Loucy (cell line): ENCODE results near the gene EPG5.
"Not testable (repeated sequence)": the region's sequence is repeated elsewhere in the genome, so short reads cannot be mapped to it uniquely, and the experiment has no call there.

ENCODE experiments used
- H2AFZ ChIP-seq: fragments of 200-600 bp; sonication (generic); 2 replicates; pipeline ENCODE4 v1.6.0; 2016; ENCODE audit warnings: antibody characterized with exemption, mild to moderate bottlenecking, low read length, moderate library complexity
- H3F3A ChIP-seq: fragments of 200-600 bp; 2 replicates; pipeline ENCODE4 v1.6.0; 2016; ENCODE audit warnings: antibody characterized with exemption, low read depth, mild to moderate bottlenecking
- H3K27me3 ChIP-seq: fragments of 200-600 bp; sonication (generic); 2 replicates; pipeline ENCODE4 v1.6.1; 2014; ENCODE audit warnings: low read length, mild to moderate bottlenecking; ENCODE audit not compliant: insufficient read depth, poor library complexity, severe bottlenecking
- H3K36me3 ChIP-seq: fragments of 200-600 bp; sonication (generic); 2 replicates; pipeline ENCODE4 v1.6.1; 2016; ENCODE audit warnings: low read length; ENCODE audit not compliant: insufficient read depth
- H3K4me1 ChIP-seq: fragments of 200-600 bp; sonication (generic); 2 replicates; pipeline ENCODE4 v1.5.1; 2014; ENCODE audit warnings: low read length, mild to moderate bottlenecking; ENCODE audit not compliant: insufficient read depth, poor library complexity, severe bottlenecking
- H3K4me2 ChIP-seq: fragments of 200-600 bp; sonication (generic); 2 replicates; pipeline ENCODE4 v1.6.0; 2014; ENCODE audit warnings: antibody characterized with exemption, low read length, low read depth, mild to moderate bottlenecking; ENCODE audit not compliant: poor library complexity, severe bottlenecking
- H3K4me3 ChIP-seq: fragments of 200-600 bp; sonication (generic); 2 replicates; pipeline ENCODE4 v1.5.1; 2014; ENCODE audit warnings: low read length, mild to moderate bottlenecking, mixed read lengths; ENCODE audit not compliant: poor library complexity, severe bottlenecking
- H3K79me2 ChIP-seq: fragments of 200-600 bp; sonication (generic); 2 replicates; pipeline ENCODE4 v1.6.1; 2014; ENCODE audit warnings: low read length; ENCODE audit not compliant: insufficient read depth
- H3K9ac ChIP-seq: fragments of 200-600 bp; sonication (generic); 2 replicates; pipeline ENCODE4 v1.6.0; 2014; ENCODE audit warnings: mild to moderate bottlenecking, low read depth, low read length, moderate library complexity; ENCODE audit not compliant: poor library complexity, severe bottlenecking
- H3K9me2 ChIP-seq: fragments of 200-600 bp; sonication (generic); replicated peaks from 2 replicates; pipeline ENCODE4 v1.6.1; 2016; ENCODE audit warnings: low read depth, low read length, mixed read lengths
- H3K9me3 ChIP-seq: fragments of 200-600 bp; sonication (generic); 2 replicates; pipeline ENCODE4 v1.6.1; 2014; ENCODE audit warnings: mild to moderate bottlenecking, antibody characterized with exemption, low read length, low read depth; ENCODE audit not compliant: insufficient read depth
- H4K20me1 ChIP-seq: fragments of 200-600 bp; sonication (generic); 2 replicates; pipeline ENCODE4 v1.6.0; 2014; ENCODE audit warnings: antibody characterized with exemption, low read length, mild to moderate bottlenecking; ENCODE audit not compliant: insufficient read depth, poor library complexity, severe bottlenecking
- EZH2phosphoT487 ChIP-seq: fragments of 200-600 bp; IDR thresholded peaks from 2 replicates; pipeline ENCODE4 v1.6.1; 2018; ENCODE audit warnings: antibody characterized with exemption, mild to moderate bottlenecking, moderate library complexity, borderline replicate concordance
- TF ChIP-seq, protein P1 (sequence below): fragments of 200-600 bp; sonication (generic); conservative IDR thresholded peaks from 2 replicates; pipeline ENCODE4 v1.5.1; 2014; ENCODE audit warnings: mild to moderate bottlenecking, antibody characterized with exemption, low read length

The EPG5 gene

DNA sequence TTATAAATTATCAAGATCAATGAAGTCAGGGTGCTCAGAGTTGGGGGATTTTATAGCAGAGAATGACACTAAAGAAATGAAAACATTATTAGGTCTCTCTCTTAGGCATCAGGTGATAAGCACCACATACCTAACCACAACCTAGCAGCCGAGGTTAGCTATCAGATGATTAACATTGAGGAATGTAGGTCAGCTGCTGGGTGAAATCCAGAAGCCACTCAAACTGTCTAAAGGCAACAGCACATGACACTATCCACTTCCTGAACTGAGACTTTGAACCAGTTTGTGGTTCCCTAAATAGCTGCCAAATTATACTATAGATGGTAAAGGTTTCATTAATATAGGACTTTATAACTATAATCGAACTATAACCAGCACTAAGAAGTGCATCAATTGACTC lies 4.7 kb downstream of the EPG5 start:
- Histone ChIP-seq H3F3A (peaks cover 13% of the 10 kb centered on the region), H3K27me3 (no peaks in the 10 kb centered on the region), H3K9ac (peak overlapping the region; percentile 64), H3K4me2 (peak overlapping the region; percentile 88), H2AFZ (no peak overlapping the region), H3K4me1 (peaks cover 69% of the 10 kb centered on the region), H3K9me3 (no peaks in the 10 kb centered on the region), H4K20me1 (peaks cover 11% of the 10 kb centered on the region), H3K4me3 (peak overlapping the region; percentile 61), H3K9me2 (no peaks in the 10 kb centered on the region), H3K36me3 (no peaks in the 10 kb centered on the region), H3K79me2 (peaks cover 82% of the 10 kb centered on the region)
- no peak for TF ChIP-seq EZH2phosphoT487
- TF ChIP-seq, protein P1, sequence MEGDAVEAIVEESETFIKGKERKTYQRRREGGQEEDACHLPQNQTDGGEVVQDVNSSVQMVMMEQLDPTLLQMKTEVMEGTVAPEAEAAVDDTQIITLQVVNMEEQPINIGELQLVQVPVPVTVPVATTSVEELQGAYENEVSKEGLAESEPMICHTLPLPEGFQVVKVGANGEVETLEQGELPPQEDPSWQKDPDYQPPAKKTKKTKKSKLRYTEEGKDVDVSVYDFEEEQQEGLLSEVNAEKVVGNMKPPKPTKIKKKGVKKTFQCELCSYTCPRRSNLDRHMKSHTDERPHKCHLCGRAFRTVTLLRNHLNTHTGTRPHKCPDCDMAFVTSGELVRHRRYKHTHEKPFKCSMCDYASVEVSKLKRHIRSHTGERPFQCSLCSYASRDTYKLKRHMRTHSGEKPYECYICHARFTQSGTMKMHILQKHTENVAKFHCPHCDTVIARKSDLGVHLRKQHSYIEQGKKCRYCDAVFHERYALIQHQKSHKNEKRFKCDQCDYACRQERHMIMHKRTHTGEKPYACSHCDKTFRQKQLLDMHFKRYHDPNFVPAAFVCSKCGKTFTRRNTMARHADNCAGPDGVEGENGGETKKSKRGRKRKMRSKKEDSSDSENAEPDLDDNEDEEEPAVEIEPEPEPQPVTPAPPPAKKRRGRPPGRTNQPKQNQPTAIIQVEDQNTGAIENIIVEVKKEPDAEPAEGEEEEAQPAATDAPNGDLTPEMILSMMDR: no peak

DNA sequence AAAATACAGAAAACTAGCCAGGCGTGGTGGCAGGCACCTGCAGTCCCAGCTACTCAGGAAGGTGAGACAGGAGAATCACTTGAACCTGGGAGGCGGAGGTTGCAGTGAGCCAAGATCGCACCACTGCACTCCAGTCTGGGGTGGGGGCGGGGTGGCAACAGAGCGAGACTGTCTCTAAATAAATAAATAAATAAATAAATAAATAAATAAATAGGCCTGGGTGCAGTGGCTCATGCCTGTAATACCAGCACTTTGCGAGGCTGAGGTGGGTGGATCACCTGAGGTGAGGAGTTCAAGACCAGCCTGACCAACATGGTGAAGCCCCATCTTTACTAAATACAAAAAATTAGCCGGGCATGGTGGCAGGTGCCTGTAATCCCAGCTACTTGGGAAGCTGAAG lies 7.6 kb downstream of the EPG5 start:
- H3K9me2 ChIP-seq, H3K4me3 ChIP-seq, H3K9me3 ChIP-seq, H2AFZ ChIP-seq, H3K4me2 ChIP-seq, H3K27me3 ChIP-seq, H4K20me1 ChIP-seq, H3K9ac ChIP-seq: not testable (repeated sequence)
- peaks cover 62% of the 10 kb centered on the region for H3K4me1 ChIP-seq
- peaks cover 65% of the 10 kb centered on the region for H3K79me2 ChIP-seq
- H3F3A ChIP-seq: peaks cover 13% of the 10 kb centered on the region
- peaks cover 14% of the 10 kb centered on the region for H3K36me3 ChIP-seq

DNA sequence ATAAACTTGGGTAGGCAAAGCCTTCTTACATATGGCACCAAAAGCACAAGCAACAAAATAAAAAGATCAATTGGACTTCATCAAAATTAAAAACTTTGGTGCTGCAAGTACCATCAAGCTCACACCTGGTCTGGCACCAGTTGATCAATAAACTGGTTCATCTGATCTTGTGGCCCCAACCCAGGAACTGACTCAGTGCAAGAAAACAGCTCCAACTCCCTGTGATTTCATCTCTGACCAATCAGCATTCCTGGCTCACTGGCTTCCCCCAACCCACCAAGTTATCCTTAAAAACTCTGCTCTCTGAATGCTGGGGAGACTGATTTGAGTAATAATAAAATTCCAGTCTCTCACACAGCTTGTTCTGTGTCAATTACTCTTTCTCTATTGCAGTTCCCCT lies 8.4 kb downstream of the EPG5 start:
- peaks cover 13% of the 10 kb centered on the region for H3F3A ChIP-seq
- no peaks in the 10 kb centered on the region for H3K9me2 ChIP-seq
- peak overlapping the region; percentile 29 for H3K4me2 ChIP-seq
- no peak overlapping the region for H2AFZ ChIP-seq
- no peaks in the 10 kb centered on the region for H3K27me3 ChIP-seq
- no peak overlapping the region for H3K9ac ChIP-seq
- TF ChIP-seq, protein P1: no peak
- no peak for TF ChIP-seq EZH2phosphoT487
- peaks cover 55% of the 10 kb centered on the region for H3K4me1 ChIP-seq
- no peak overlapping the region for H3K4me3 ChIP-seq
- H3K9me3 ChIP-seq: no peaks in the 10 kb centered on the region
- H3K79me2 ChIP-seq: peaks cover 59% of the 10 kb centered on the region
- peaks cover 9% of the 10 kb centered on the region for H4K20me1 ChIP-seq
- H3K36me3 ChIP-seq: peaks cover 22% of the 10 kb centered on the region

GRCh38 chr18:45958027-45958426 lies 9.1 kb downstream of the EPG5 start:
- H3K79me2 ChIP-seq: peaks cover 52% of the 10 kb centered on the region
- H3K9me2 ChIP-seq: no peaks in the 10 kb centered on the region
- peaks cover 29% of the 10 kb centered on the region for H3K36me3 ChIP-seq
- H3K4me2 ChIP-seq: peak overlapping the region; percentile 29
- no peaks in the 10 kb centered on the region for H3K27me3 ChIP-seq
- H2AFZ ChIP-seq: no peak overlapping the region
- no peaks in the 10 kb centered on the region for H3K9me3 ChIP-seq
- peaks cover 48% of the 10 kb centered on the region for H3K4me1 ChIP-seq
- TF ChIP-seq, protein P1: no peak
- TF ChIP-seq EZH2phosphoT487: no peak
- H3K4me3 ChIP-seq: no peak overlapping the region
- H4K20me1 ChIP-seq: peaks cover 9% of the 10 kb centered on the region
- no peak overlapping the region for H3K9ac ChIP-seq
- peaks cover 11% of the 10 kb centered on the region for H3F3A ChIP-seq
